Measurements from ENCODE around the gene GRWD1.

DNA sequence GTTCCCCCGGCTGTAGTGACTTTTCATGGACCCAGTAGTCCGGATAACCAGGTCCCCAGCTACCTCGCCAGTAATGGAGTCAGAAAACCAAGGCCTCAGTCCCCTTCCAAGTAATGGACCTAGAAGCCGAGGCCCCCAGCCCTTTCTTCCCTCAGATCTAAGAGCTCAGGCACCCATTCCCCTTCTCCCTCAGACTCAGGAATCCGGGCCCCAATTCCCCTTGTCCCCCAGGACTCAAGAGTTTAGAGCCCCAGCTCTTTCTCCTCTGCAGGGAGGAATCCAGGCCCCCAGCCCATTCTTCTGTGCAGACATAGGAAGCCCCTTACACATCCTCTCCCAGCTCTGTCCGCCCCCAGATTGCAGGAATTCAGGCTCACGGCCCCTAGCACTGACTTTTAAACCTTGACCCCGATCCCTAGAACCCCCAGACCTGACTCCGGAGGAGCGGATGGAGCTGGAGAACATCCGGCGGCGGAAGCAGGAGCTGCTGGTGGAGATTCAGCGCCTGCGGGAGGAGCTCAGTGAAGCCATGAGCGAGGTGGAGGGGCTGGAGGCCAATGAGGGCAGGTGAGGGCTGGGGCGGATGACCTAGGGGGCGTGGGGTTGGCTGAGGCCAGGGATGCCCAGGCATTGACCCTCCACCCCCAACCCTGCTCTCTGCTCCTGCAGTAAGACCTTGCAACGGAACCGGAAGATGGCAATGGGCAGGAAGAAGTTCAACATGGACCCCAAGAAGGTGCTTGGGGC lies 24.3 kb downstream of the GRWD1 start:
- TF ChIP-seq, protein P1, sequence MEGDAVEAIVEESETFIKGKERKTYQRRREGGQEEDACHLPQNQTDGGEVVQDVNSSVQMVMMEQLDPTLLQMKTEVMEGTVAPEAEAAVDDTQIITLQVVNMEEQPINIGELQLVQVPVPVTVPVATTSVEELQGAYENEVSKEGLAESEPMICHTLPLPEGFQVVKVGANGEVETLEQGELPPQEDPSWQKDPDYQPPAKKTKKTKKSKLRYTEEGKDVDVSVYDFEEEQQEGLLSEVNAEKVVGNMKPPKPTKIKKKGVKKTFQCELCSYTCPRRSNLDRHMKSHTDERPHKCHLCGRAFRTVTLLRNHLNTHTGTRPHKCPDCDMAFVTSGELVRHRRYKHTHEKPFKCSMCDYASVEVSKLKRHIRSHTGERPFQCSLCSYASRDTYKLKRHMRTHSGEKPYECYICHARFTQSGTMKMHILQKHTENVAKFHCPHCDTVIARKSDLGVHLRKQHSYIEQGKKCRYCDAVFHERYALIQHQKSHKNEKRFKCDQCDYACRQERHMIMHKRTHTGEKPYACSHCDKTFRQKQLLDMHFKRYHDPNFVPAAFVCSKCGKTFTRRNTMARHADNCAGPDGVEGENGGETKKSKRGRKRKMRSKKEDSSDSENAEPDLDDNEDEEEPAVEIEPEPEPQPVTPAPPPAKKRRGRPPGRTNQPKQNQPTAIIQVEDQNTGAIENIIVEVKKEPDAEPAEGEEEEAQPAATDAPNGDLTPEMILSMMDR (IDR thresholded peaks at IDR 0.05), result no peak
- no peak for TF ChIP-seq EP300 (IDR thresholded peaks at IDR 0.05; ENCODE audit: low read depth)
